ENCODE measurements around the gene TMEM150B. TPM values are rescaled to one million over a fixed set of nuclear protein-coding genes. Genes with fewer than 3 reads are reported as not detected.

The TMEM150B gene
- total RNA-seq, 1 experiment from 2014 or later: not detected

GRCh38 chr19:55273978-55274707, 51.0 kb downstream of the TMEM150B start:
- H3K27me3 ChIP-seq (replicated peaks; ENCODE audit: insufficient read depth, low read depth, low read length, poor library complexity): no peaks in the 10 kb centered on the region
- TF ChIP-seq CTCF (conservative IDR thresholded peaks at IDR 0.05; ENCODE audit: low read depth, low read length) (no peak), EZH2 (IDR thresholded peaks at IDR 0.05; ENCODE audit: borderline replicate concordance, low read depth, low read length, poor library complexity, severe bottlenecking) (no peak)
- H3K9me3 ChIP-seq (ENCODE audit: low read depth, low read length, poor library complexity, severe bottlenecking): no peaks in the 10 kb centered on the region
- ChIA-PET CTCF (no interaction called here), POLR2A (ENCODE audit: low non-redundant PET) (no interaction called here)
- no peaks in the 10 kb centered on the region for H3K4me1 ChIP-seq (ENCODE audit: insufficient read depth, low read length, poor library complexity, severe bottlenecking)
- peaks cover 9% of the 10 kb centered on the region for H3K36me3 ChIP-seq (ENCODE audit: insufficient read depth, low read length, poor library complexity, severe bottlenecking)
- no peak for DNase-seq (ENCODE audit: low spot score)
- no TSS peak for BruUV-seq (replicated peaks)
- intact Hi-C loops (cut with micrococcal nuclease; ENCODE audit: unreplicated experiment): no loop called here
- H3K4me3 ChIP-seq (ENCODE audit: low read depth, low read length, poor library complexity, severe bottlenecking): no peak overlapping the region
- H3K27ac ChIP-seq (ENCODE audit: low read depth, low read length, poor library complexity, severe bottlenecking): no peak overlapping the region

DNA sequence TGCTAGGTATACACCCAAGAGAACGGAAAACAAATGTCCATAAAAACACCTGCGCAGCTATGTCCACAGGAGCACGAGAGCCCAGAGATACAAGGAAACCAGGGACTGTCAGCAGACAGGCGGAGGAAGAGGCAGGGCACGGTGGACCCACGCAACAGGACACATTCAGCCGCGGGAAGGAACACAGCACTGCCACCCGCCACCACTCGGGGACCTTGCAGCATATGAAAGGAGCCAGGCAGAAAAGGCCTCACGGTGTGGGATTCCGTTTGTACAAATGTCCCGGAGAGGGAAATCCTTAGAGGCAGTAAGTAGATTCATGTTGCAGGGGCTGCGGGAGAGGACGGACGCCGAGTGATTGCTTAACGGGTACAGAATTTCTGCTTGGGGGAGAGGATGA, 53.0 kb downstream of the TMEM150B start:
- H3K27me3 ChIP-seq (replicated peaks; ENCODE audit: insufficient read depth, low read depth, low read length, poor library complexity): no peaks in the 10 kb centered on the region
- H3K27ac ChIP-seq (ENCODE audit: low read depth, low read length, poor library complexity, severe bottlenecking): no peak overlapping the region
- TF ChIP-seq CTCF (conservative IDR thresholded peaks at IDR 0.05; ENCODE audit: low read depth, low read length): no peak
- no peak for TF ChIP-seq EZH2 (IDR thresholded peaks at IDR 0.05; ENCODE audit: borderline replicate concordance, low read depth, low read length, poor library complexity, severe bottlenecking)
- no peaks in the 10 kb centered on the region for H3K4me1 ChIP-seq (ENCODE audit: insufficient read depth, low read length, poor library complexity, severe bottlenecking)
- H3K4me3 ChIP-seq (ENCODE audit: low read depth, low read length, poor library complexity, severe bottlenecking): no peak overlapping the region
- no TSS peak for BruUV-seq (replicated peaks)
- no peak for DNase-seq (ENCODE audit: low spot score)
- peaks cover 6% of the 10 kb centered on the region for H3K36me3 ChIP-seq (ENCODE audit: insufficient read depth, low read length, poor library complexity, severe bottlenecking)
- CTCF ChIA-PET: interaction anchor here (0.7 kb wide), 1 partner anchor 16 kb away, joined by 4 read pairs; no protein-coding TSS in a partner anchor
- intact Hi-C loops (cut with micrococcal nuclease; ENCODE audit: unreplicated experiment): no loop called here
- no peaks in the 10 kb centered on the region for H3K9me3 ChIP-seq (ENCODE audit: low read depth, low read length, poor library complexity, severe bottlenecking)
- POLR2A ChIA-PET (ENCODE audit: low non-redundant PET): no interaction called here

GRCh38 chr19:55270172-55270942, 54.8 kb downstream of the TMEM150B start:
- ChIA-PET CTCF (no interaction called here), POLR2A (ENCODE audit: low non-redundant PET) (no interaction called here)
- BruUV-seq (replicated peaks): no TSS peak

More at GRCh38 chr19:55270172-55270942, 54.8 kb downstream of the TMEM150B start:
- Histone ChIP-seq H3K36me3 (ENCODE audit: insufficient read depth, low read length, poor library complexity, severe bottlenecking) (peaks cover 5% of the 10 kb centered on the region), H3K4me1 (ENCODE audit: insufficient read depth, low read length, poor library complexity, severe bottlenecking) (no peaks in the 10 kb centered on the region), H3K9me3 (ENCODE audit: low read depth, low read length, poor library complexity, severe bottlenecking) (no peaks in the 10 kb centered on the region), H3K27ac (ENCODE audit: low read depth, low read length, poor library complexity, severe bottlenecking) (no peak overlapping the region), H3K27me3 (replicated peaks; ENCODE audit: insufficient read depth, low read depth, low read length, poor library complexity) (no peaks in the 10 kb centered on the region), H3K4me3 (ENCODE audit: low read depth, low read length, poor library complexity, severe bottlenecking) (no peak overlapping the region)
- intact Hi-C loops (cut with micrococcal nuclease; ENCODE audit: unreplicated experiment): no loop called here
- DNase-seq (ENCODE audit: low spot score): no peak
- no peak for TF ChIP-seq EZH2 (IDR thresholded peaks at IDR 0.05; ENCODE audit: borderline replicate concordance, low read depth, low read length, poor library complexity, severe bottlenecking)
- TF ChIP-seq CTCF (conservative IDR thresholded peaks at IDR 0.05; ENCODE audit: low read depth, low read length): no peak

Measured in A673 (cell line).